D341Med (cell line): ENCODE results near the gene PCDH9.

ENCODE experiments used
- DNase-seq: peaks from one replicate; pipeline ENCODE4 v3.0.0; 2012; ENCODE audit warnings: low spot score

Gene PCDH9

GRCh38 chr13:66574606-66575005, 655.5 kb downstream of the PCDH9 start:
- no peak for DNase-seq

DNA sequence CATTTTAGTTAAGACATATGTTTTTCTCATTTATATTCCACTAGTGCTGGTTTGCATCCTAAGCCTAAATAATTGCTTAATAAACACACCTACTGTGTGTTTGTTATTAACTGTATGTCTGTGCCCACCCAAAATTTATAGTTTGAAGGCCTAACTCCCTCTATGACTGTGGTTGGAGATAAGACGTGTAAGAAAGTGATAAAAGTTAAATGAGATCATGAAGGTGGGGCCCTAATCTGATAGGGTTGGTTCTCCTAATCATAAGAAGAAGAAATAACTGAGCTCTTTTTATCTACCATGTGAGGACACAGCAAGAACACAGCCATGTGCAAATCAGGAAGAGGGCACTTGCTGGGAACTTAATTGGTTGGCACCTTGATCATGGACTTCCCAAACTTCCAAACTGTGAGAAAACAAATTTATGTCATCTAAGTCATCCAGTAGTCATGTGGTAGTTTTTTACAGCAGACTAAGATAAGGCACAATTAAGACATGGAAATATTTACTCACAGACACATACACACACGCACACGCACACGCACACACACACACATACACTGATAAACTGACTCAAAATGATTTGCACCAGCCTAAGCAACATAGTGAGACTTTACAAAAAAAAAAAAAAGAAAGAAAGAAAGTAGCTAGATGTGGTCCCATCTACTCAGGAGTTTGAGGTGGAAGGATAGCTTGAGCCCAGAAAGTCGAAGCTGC, 662.1 kb downstream of the PCDH9 start:
- DNase-seq, result no peak

GRCh38 chr13:66565279-66565678, 664.9 kb downstream of the PCDH9 start:
- DNase-seq, result no peak

GRCh38 chr13:66563076-66563475, 667.1 kb downstream of the PCDH9 start:
- no peak for DNase-seq

GRCh38 chr13:66562054-66562453, 668.1 kb downstream of the PCDH9 start:
- no peak for DNase-seq

DNA sequence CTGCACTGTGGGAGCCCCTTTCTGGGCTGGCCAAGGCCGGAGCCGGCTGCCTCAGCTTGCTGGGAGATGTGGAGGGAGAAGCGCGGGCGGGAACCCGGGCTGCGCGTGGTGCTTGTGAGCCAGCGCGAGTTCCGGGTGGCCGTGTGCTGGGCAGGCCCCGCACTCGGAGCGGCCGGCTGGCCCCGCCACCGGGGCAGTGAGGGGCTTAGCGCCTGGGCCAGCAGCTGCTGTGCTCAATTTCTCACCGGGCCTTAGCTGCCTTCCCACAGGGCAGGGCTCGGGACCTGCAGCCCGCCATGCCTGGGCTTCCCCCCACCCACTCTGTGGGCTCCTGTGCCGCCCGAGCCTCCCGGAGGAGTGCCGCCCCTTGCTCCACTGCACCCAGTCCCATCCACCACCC, 669.1 kb downstream of the PCDH9 start:
- no peak for DNase-seq

- DNase-seq, result peak; percentile 37
Observed at GRCh38 chr13:66560189-66560588, 669.9 kb downstream of the PCDH9 start.

DNA sequence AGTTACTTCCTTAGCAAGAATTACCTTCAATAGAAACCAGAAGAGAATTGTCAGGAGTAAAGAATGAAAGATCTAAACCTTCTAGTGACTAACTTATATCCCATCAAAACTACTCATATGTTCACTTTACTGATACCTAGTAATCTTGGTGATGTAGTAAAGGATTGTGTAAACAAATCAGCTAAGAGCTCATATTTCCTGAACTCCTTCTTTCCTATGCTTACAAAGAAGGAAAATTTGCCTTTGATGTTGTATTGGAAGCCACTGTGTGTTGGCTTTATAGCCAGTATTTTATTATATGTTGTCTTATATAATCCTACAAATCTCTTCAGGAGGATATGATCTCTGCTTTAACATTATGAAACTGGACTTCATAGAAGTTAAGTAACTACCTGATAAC, 671.0 kb downstream of the PCDH9 start:
- no peak for DNase-seq

GRCh38 chr13:66558506-66558905, 671.6 kb downstream of the PCDH9 start:
- no peak for DNase-seq

- no peak for DNase-seq
Observed at GRCh38 chr13:66557357-66557756, 672.8 kb downstream of the PCDH9 start.

- DNase-seq, result no peak
Observed at GRCh38 chr13:66556306-66556705, 673.8 kb downstream of the PCDH9 start.

GRCh38 chr13:66553391-66553790, 676.7 kb downstream of the PCDH9 start:
- DNase-seq, result no peak

GRCh38 chr13:66551128-66551527, 679.0 kb downstream of the PCDH9 start:
- no peak for DNase-seq

GRCh38 chr13:66547685-66548084, 682.5 kb downstream of the PCDH9 start:
- no peak for DNase-seq

GRCh38 chr13:66546534-66547379, 683.4 kb downstream of the PCDH9 start:
- DNase-seq, result no peak

GRCh38 chr13:66543780-66544179, 686.4 kb downstream of the PCDH9 start:
- DNase-seq, result no peak

GRCh38 chr13:66537417-66537816, 692.7 kb downstream of the PCDH9 start:
- DNase-seq, result no peak

- DNase-seq, result no peak
Observed at GRCh38 chr13:66536746-66537145, 693.4 kb downstream of the PCDH9 start.

GRCh38 chr13:66534561-66534960, 695.6 kb downstream of the PCDH9 start:
- DNase-seq, result no peak

DNA sequence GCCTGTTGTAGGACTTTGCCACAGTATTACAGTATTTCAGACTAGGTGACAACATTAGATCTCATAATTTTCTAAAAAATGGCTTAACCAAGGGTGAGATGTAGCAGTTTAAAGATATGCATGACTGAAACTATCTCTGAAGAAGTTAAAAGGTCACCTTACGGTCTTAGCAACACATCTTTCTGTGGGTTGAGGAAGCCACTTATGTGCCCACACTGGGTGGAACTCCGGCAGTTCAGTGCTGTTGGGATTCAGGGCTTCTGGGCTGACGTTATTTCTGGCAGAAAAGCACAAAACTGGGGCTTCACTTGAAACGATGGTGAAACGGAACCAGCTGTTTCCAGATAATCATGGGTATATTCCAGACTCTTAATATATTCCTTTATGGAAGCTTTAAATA, 697.3 kb downstream of the PCDH9 start:
- DNase-seq, result no peak

DNA sequence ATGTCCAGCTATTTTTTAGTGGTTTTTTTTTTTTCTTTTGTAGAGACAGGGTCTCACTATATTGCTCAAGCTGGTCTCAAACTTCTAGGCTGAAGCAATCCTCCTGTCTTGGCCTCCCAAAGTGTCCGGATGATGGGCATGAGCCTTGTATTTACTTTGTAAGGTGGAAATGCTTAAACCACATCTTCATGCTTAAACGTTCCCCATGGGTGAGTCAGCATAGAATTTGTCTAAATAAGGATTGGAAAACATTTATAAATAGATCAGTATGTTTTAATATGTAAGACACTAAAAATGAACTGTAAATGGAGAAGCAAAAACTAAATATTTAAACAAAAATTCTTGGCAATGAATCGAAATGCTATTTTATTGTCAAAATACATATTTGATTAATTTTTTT, 698.0 kb downstream of the PCDH9 start:
- no peak for DNase-seq

DNA sequence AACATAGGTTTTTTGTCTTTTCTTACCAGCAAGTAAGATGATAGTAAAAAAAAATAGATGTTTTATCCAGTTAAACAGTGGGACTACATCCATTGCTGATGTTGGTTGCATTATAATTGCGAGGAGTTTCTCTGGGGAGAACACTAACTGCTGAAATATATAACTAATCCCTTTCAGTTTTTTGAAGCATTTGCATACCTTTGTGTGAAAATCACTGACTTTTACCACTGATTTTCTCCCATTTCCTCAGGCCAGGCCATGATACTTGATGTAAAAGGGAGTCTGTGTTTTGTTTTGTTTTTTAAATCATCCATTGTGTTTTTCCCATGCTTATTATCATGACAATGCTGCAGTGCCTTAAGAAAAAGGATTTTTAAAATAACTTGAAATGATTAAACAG, 699.5 kb downstream of the PCDH9 start:
- no peak for DNase-seq

DNA sequence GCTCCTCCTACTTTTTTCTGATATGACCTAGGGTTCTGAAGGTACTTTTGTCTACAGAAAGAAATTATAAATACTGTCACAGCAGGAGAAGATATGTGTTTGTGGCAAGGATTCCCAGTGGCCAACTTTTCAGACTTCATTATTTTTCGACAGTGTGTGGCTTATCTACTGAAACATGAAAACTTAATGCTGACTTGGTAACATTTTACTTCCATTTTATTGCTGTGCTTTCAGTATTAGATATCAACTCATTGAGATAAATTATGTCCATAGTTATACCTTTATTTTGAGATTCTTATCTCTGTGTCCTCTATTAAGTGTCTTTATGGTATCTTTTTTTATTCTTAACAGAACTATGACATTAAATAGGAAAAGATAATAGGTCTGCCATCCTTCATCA, 700.0 kb downstream of the PCDH9 start:
- no peak for DNase-seq
